Measurements from ENCODE around the gene ARAP1. TPM values are rescaled to one million over a fixed set of nuclear protein-coding genes. Genes with fewer than 3 reads are reported as not detected.

Gene ARAP1
- total RNA-seq, 1 experiment from 2014 or later: 86.2 TPM

DNA sequence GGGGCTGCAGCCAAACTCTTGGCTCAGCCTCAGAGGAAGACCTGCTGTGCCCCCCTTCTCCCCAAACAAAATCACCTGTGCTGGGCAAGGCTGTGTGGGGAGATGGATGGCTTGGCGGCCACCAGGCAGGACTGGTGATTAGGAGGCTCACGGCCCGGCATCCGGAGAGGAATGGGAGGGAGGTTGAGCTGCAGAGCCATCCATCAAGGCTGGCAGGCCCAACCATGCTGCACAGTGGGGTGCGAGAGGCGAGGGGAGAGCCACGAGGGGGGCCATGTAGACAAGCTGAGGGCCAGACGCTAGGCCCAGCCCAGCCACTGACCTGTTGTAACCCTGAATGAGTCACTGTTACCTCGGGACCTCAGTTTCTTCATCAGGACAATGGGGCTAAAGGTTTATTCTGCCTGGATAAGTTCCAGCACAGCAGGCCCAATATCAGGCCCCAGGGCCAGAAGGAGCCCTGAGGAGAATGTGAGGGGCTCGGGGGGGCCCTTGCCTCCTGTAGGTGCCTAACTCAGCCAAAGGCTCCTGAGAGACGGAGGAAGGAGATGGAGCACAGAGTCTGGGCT, 96.2 kb downstream of the ARAP1 start:
- H3K79me2 ChIP-seq (ENCODE audit: low read length): no peaks in the 10 kb centered on the region
- POLR2A ChIA-PET (ENCODE audit: unreplicated experiment): no interaction called here
- no peak overlapping the region for H3K4me3 ChIP-seq (ENCODE audit: low read length)
- no peaks in the 10 kb centered on the region for H3K4me1 ChIP-seq (ENCODE audit: insufficient read depth, low read length)
- CTCF ChIA-PET: no interaction called here
- DNase-seq: no peak
- no peaks in the 10 kb centered on the region for H3K9me2 ChIP-seq (replicated peaks; ENCODE audit: low read length)
- H3F3A ChIP-seq (ENCODE audit: low read length, unreplicated experiment): no peaks in the 10 kb centered on the region
- no peaks in the 10 kb centered on the region for H3K9me3 ChIP-seq (ENCODE audit: low read length)
- 0 out of 2 replicates have a peak, but pooled peaks cover 8% of the 10 kb centered on the region for H3K27me3 ChIP-seq (ENCODE audit: low read length)
- H3K9ac ChIP-seq (ENCODE audit: low read length): no peak overlapping the region
- intact Hi-C loops (cut with micrococcal nuclease): no loop called here
- TF ChIP-seq EZH2 (IDR thresholded peaks at IDR 0.05; ENCODE audit: low read length, unreplicated experiment) (no peak), EZH2phosphoT487 (IDR thresholded peaks at IDR 0.05; ENCODE audit: borderline replicate concordance, low read length) (no peak)
- TF ChIP-seq, protein P1, sequence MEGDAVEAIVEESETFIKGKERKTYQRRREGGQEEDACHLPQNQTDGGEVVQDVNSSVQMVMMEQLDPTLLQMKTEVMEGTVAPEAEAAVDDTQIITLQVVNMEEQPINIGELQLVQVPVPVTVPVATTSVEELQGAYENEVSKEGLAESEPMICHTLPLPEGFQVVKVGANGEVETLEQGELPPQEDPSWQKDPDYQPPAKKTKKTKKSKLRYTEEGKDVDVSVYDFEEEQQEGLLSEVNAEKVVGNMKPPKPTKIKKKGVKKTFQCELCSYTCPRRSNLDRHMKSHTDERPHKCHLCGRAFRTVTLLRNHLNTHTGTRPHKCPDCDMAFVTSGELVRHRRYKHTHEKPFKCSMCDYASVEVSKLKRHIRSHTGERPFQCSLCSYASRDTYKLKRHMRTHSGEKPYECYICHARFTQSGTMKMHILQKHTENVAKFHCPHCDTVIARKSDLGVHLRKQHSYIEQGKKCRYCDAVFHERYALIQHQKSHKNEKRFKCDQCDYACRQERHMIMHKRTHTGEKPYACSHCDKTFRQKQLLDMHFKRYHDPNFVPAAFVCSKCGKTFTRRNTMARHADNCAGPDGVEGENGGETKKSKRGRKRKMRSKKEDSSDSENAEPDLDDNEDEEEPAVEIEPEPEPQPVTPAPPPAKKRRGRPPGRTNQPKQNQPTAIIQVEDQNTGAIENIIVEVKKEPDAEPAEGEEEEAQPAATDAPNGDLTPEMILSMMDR (conservative IDR thresholded peaks at IDR 0.05; ENCODE audit: low read depth, low read length): no peak
- H4K20me1 ChIP-seq (ENCODE audit: low read length): no peaks in the 10 kb centered on the region
- no peaks in the 10 kb centered on the region for H3K36me3 ChIP-seq (ENCODE audit: low read depth, low read length)
- H3K4me2 ChIP-seq (ENCODE audit: low read length): no peak overlapping the region
- no peak for ATAC-seq
- H2AFZ ChIP-seq (ENCODE audit: low read length): no peak overlapping the region
- BruUV-seq (replicated peaks): no TSS peak
- no peak overlapping the region for H3K27ac ChIP-seq (ENCODE audit: low read length)

DNA sequence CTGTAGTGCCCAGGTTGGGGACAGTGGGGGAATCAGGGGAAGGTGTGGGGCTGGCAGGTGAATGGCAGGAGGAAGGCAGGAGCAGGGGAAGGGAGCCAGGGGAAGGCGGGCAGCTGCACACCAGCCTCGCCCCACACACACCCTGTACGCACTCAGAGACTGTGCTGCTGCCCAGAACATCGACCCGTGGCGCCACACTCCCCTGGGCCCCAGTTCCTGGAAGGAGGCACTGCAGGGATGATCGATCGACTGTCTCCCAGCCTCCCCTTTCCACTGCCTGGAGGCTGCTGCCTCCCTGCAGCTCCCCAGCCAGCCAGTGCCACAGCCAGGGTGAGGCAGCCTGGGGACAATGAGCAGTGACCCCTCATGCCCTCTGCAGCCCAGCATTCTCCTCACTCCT, 97.2 kb downstream of the ARAP1 start:
- Histone ChIP-seq H3K4me2 (ENCODE audit: low read length) (no peak overlapping the region), H3K79me2 (ENCODE audit: low read length) (no peaks in the 10 kb centered on the region), H3F3A (ENCODE audit: low read length, unreplicated experiment) (no peaks in the 10 kb centered on the region), H3K4me1 (ENCODE audit: insufficient read depth, low read length) (no peaks in the 10 kb centered on the region), H3K27me3 (ENCODE audit: low read length) (no peaks in the 10 kb centered on the region), H3K4me3 (ENCODE audit: low read length) (no peak overlapping the region), H3K36me3 (ENCODE audit: low read depth, low read length) (no peaks in the 10 kb centered on the region), H3K27ac (ENCODE audit: low read length) (no peak overlapping the region), H4K20me1 (ENCODE audit: low read length) (no peaks in the 10 kb centered on the region), H3K9me3 (ENCODE audit: low read length) (no peaks in the 10 kb centered on the region), H2AFZ (ENCODE audit: low read length) (no peak overlapping the region), H3K9me2 (replicated peaks; ENCODE audit: low read length) (no peaks in the 10 kb centered on the region), H3K9ac (ENCODE audit: low read length) (no peak overlapping the region)
- TF ChIP-seq EZH2phosphoT487 (IDR thresholded peaks at IDR 0.05; ENCODE audit: borderline replicate concordance, low read length): no peak
- TF ChIP-seq, protein P1 (conservative IDR thresholded peaks at IDR 0.05; ENCODE audit: low read depth, low read length): no peak
- no peak for TF ChIP-seq EZH2 (IDR thresholded peaks at IDR 0.05; ENCODE audit: low read length, unreplicated experiment)
- no peak for DNase-seq
- ChIA-PET CTCF (no interaction called here), POLR2A (ENCODE audit: unreplicated experiment) (no interaction called here)
- no peak for ATAC-seq
- intact Hi-C loops (cut with micrococcal nuclease): no loop called here
- BruUV-seq (replicated peaks): no TSS peak

DNA sequence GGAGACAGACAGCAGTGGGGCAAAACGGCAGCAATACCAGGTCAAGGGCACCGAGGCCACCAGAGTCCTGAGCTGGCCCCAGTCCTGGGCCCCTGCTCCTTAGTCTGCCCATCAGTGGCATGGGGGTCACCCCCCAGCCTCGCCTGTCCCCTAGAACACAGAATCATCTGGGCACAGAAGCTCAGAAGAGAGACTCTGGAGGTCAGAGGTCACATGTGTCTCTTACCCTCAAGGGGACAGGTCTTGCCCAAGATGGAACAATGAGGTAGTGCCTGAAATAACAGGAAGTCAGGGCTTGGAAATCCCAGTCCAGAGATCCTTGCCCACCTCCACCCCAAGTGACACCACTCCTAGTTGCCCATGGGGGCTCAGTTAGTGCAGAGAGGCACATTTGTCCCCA, 98.6 kb downstream of the ARAP1 start:
- ChIA-PET CTCF (no interaction called here), POLR2A (ENCODE audit: unreplicated experiment) (no interaction called here)
- intact Hi-C loops (cut with micrococcal nuclease): no loop called here
- H3K4me2 ChIP-seq (ENCODE audit: low read length): no peak overlapping the region
- BruUV-seq (replicated peaks): no TSS peak
- H3K4me1 ChIP-seq (ENCODE audit: insufficient read depth, low read length): no peaks in the 10 kb centered on the region
- H3K79me2 ChIP-seq (ENCODE audit: low read length): no peaks in the 10 kb centered on the region
- H3K9me3 ChIP-seq (ENCODE audit: low read length): no peaks in the 10 kb centered on the region
- H3K27me3 ChIP-seq (ENCODE audit: low read length): no peaks in the 10 kb centered on the region
- H3K27ac ChIP-seq (ENCODE audit: low read length): no peak overlapping the region
- DNase-seq (no peak), ATAC-seq (no peak)
- no peaks in the 10 kb centered on the region for H3F3A ChIP-seq (ENCODE audit: low read length, unreplicated experiment)
- H3K9ac ChIP-seq (ENCODE audit: low read length): no peak overlapping the region
- H4K20me1 ChIP-seq (ENCODE audit: low read length): no peaks in the 10 kb centered on the region
- TF ChIP-seq, protein P1 (conservative IDR thresholded peaks at IDR 0.05; ENCODE audit: low read depth, low read length): no peak
- no peaks in the 10 kb centered on the region for H3K9me2 ChIP-seq (replicated peaks; ENCODE audit: low read length)
- no peak overlapping the region for H2AFZ ChIP-seq (ENCODE audit: low read length)
- H3K4me3 ChIP-seq (ENCODE audit: low read length): no peak overlapping the region
- H3K36me3 ChIP-seq (ENCODE audit: low read depth, low read length): no peaks in the 10 kb centered on the region

All from PC-3 (cell line).